ENCODE data around the gene PMF1.

The PMF1 gene

GRCh38 chr1:156282479-156283222 lies 69.8 kb downstream of the PMF1 start, which contains the start of gene SMG5:
TSS of gene SMG5 (minus strand) at chr1:156282825. CDS start at chr1:156282680, 145 bp downstream.
- H3K4me1 Mint-ChIP-seq = peaks cover 33% of the 10 kb centered on the region
- H3K4me3 Mint-ChIP-seq = peak within 1 kb of the TSS; percentile 91 to 96 (median 93)
- no peaks in the 10 kb centered on the region for H3K9me3 Mint-ChIP-seq
- H3K36me3 Mint-ChIP-seq (ENCODE audit: low read depth) = peaks cover 12% of the 10 kb centered on the region
- TF ChIP-seq, protein P1, sequence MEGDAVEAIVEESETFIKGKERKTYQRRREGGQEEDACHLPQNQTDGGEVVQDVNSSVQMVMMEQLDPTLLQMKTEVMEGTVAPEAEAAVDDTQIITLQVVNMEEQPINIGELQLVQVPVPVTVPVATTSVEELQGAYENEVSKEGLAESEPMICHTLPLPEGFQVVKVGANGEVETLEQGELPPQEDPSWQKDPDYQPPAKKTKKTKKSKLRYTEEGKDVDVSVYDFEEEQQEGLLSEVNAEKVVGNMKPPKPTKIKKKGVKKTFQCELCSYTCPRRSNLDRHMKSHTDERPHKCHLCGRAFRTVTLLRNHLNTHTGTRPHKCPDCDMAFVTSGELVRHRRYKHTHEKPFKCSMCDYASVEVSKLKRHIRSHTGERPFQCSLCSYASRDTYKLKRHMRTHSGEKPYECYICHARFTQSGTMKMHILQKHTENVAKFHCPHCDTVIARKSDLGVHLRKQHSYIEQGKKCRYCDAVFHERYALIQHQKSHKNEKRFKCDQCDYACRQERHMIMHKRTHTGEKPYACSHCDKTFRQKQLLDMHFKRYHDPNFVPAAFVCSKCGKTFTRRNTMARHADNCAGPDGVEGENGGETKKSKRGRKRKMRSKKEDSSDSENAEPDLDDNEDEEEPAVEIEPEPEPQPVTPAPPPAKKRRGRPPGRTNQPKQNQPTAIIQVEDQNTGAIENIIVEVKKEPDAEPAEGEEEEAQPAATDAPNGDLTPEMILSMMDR (IDR thresholded peaks at IDR 0.05; ENCODE audit: unreplicated experiment in 3 of 3) = no peak
- H3K27ac Mint-ChIP-seq = peak within 1 kb of the TSS; percentile 89 to 97 (median 94)
- H3K27me3 Mint-ChIP-seq (ENCODE audit: low read depth) = no peaks in the 10 kb centered on the region

GRCh38 chr1:156283521-156283920 lies 70.7 kb downstream of the PMF1 start:
- Mint-ChIP-seq H3K36me3 (ENCODE audit: low read depth) (peaks cover 3% of the 10 kb centered on the region), H3K27me3 (ENCODE audit: low read depth) (no peaks in the 10 kb centered on the region)
- TF ChIP-seq, protein P1 (IDR thresholded peaks at IDR 0.05; ENCODE audit: unreplicated experiment in 3 of 3) = no peak

GRCh38 chr1:156284112-156284511 lies 71.3 kb downstream of the PMF1 start, which contains the start of gene TMEM79:
TSS of gene TMEM79 (plus strand) at chr1:156284325. CDS start at chr1:156285227, 902 bp downstream.
- no peaks in the 10 kb centered on the region for H3K9me3 Mint-ChIP-seq
- no peaks in the 10 kb centered on the region for H3K27me3 Mint-ChIP-seq (ENCODE audit: low read depth)
- TF ChIP-seq, protein P1 (IDR thresholded peaks at IDR 0.05; ENCODE audit: unreplicated experiment in 3 of 3) = no peak
- H3K4me3 Mint-ChIP-seq = peak within 1 kb of the TSS; percentile 91 to 96 (median 93)
- H3K27ac Mint-ChIP-seq = peak within 1 kb of the TSS; percentile 89 to 94 (median 92)
- peaks cover 5% of the 10 kb centered on the region for H3K36me3 Mint-ChIP-seq (ENCODE audit: low read depth)
- H3K4me1 Mint-ChIP-seq = peaks cover 33% of the 10 kb centered on the region

More at GRCh38 chr1:156283521-156283920, 70.7 kb downstream of the PMF1 start:
- Mint-ChIP-seq H3K4me3 (peak overlapping the region; percentile 91 to 96 (median 93)), H3K27ac (peak overlapping the region; percentile 89 to 94 (median 92)), H3K4me1 (peaks cover 33% of the 10 kb centered on the region), H3K9me3 (no peaks in the 10 kb centered on the region)

GRCh38 chr1:156284757-156285156 lies 72.0 kb downstream of the PMF1 start:
- TF ChIP-seq, protein P1 (IDR thresholded peaks at IDR 0.05; ENCODE audit: unreplicated experiment in 3 of 3) = no peak
- Mint-ChIP-seq H3K36me3 (ENCODE audit: low read depth) (peaks cover 5% of the 10 kb centered on the region), H3K4me3 (peak overlapping the region; percentile 60 to 96 (median 93)), H3K9me3 (no peaks in the 10 kb centered on the region), H3K27me3 (ENCODE audit: low read depth) (no peaks in the 10 kb centered on the region), H3K27ac (no peak overlapping the region), H3K4me1 (peaks cover 33% of the 10 kb centered on the region)

GRCh38 chr1:156285437-156285836 lies 72.6 kb downstream of the PMF1 start:
- H3K36me3 Mint-ChIP-seq (ENCODE audit: low read depth) = peaks cover 5% of the 10 kb centered on the region
- H3K27ac Mint-ChIP-seq = no peak overlapping the region
- no peaks in the 10 kb centered on the region for H3K27me3 Mint-ChIP-seq (ENCODE audit: low read depth)
- H3K9me3 Mint-ChIP-seq = no peaks in the 10 kb centered on the region
- peak overlapping the region in 1 of 3 experiments; percentile 34 for H3K4me3 Mint-ChIP-seq
- TF ChIP-seq, protein P1 (IDR thresholded peaks at IDR 0.05; ENCODE audit: unreplicated experiment in 3 of 3) = no peak
- H3K4me1 Mint-ChIP-seq = peaks cover 27% of the 10 kb centered on the region

Measured in nephron (organoid).